K562 (cell line): Measurements from ENCODE around the gene FCSK. TPM values are rescaled to one million over a fixed set of nuclear protein-coding genes. Genes with fewer than 3 reads are reported as not detected.

Experiments
- CHD1 ChIP-seq: fragments of 200-600 bp; sonication (generic); IDR thresholded peaks from one replicate; pipeline ENCODE4 v1.6.1; 2012; ENCODE audit warnings: mild to moderate bottlenecking, moderate library complexity, low read length, inconsistent platforms
- COPS2 ChIP-seq: fragments of 450-650 bp; conservative IDR thresholded peaks from 2 replicates; pipeline ENCODE4 v1.6.1; 2016; ENCODE audit warnings: mild to moderate bottlenecking, moderate library complexity
- CREB1 ChIP-seq, 2 experiments: sonication (generic) in 1 of 2; formaldehyde crosslinking in 1 of 2; IDR thresholded peaks; 2 replicates each; pipeline versions ENCODE4 v1.6.1 to v1.8.0; 2012 to 2022; ENCODE audit warnings: inconsistent platforms in 1 of 2, mild to moderate bottlenecking in 1 of 2, missing genetic modification reagents in 1 of 2, moderate library complexity in 1 of 2
- CTBP1 ChIP-seq: fragments of 450-650 bp; IDR thresholded peaks from 2 replicates; pipeline ENCODE4 v1.6.1; 2016; ENCODE audit warnings: borderline replicate concordance
- NCOA1 ChIP-seq: fragments of 450-650 bp; IDR thresholded peaks from 2 replicates; pipeline ENCODE4 v1.6.1; 2016; ENCODE audit warnings: low read depth
- NFRKB ChIP-seq: fragments of 450-650 bp; IDR thresholded peaks from 2 replicates; pipeline ENCODE4 v1.6.1; 2016; ENCODE audit warnings: low read depth
- NR4A1 ChIP-seq, 2 experiments: fragments of 250-450 bp in 1 of 2; fragments of 450-650 bp in 1 of 2; sonication (Bioruptor Pico) in 1 of 2; IDR thresholded peaks; 2 replicates each; pipeline versions ENCODE4 v1.4.0 to v1.6.1; 2016 to 2020; ENCODE audit warnings: mild to moderate bottlenecking in 2 of 2, missing compliant biosample characterization in 1 of 2, missing genetic modification characterization in 1 of 2, moderate library complexity in 1 of 2
- OTX1 ChIP-seq: fragments of 450-650 bp; formaldehyde crosslinking; IDR thresholded peaks from 2 replicates; pipeline ENCODE4 v1.4.0; 2022; ENCODE audit warnings: mild to moderate bottlenecking
- PBX2 ChIP-seq, 2 experiments: IDR thresholded peaks in 1 of 2; conservative IDR thresholded peaks in 1 of 2; 2 replicates each; pipeline ENCODE4 v1.6.1; 2016; ENCODE audit warnings: low read depth in 2 of 2, mild to moderate bottlenecking in 1 of 2, missing compliant biosample characterization in 1 of 2, missing genetic modification characterization in 1 of 2, moderate library complexity in 1 of 2
- POLR2AphosphoS5 ChIP-seq: IDR thresholded peaks from 2 replicates; pipeline ENCODE4 v1.6.1; 2011; ENCODE audit warnings: mild to moderate bottlenecking, low read depth, low read length, moderate library complexity; ENCODE audit not compliant: control insufficient read depth, insufficient read depth
- RBFOX2 ChIP-seq: fragments of 200-400 bp; formaldehyde crosslinking; IDR thresholded peaks from 2 replicates; pipeline ENCODE4 v1.6.1; 2017; ENCODE audit warnings: low read depth, mild to moderate bottlenecking, low read length, moderate library complexity
- RFX7 ChIP-seq: fragments of 250-450 bp; sonication (Bioruptor Pico); IDR thresholded peaks from 2 replicates; pipeline ENCODE4 v1.5.1; 2021; ENCODE audit warnings: mild to moderate bottlenecking
- SMARCA4 ChIP-seq: fragments of 450-650 bp; IDR thresholded peaks from 2 replicates; pipeline ENCODE4 v1.6.1; 2016
- TFAP4 ChIP-seq: sonication (generic); formaldehyde crosslinking; IDR thresholded peaks from 2 replicates; pipeline ENCODE4 v1.8.0; 2022; ENCODE audit warnings: missing genetic modification reagents, mild to moderate bottlenecking, moderate library complexity, borderline replicate concordance
- ZC3H4 ChIP-seq: sonication (generic); formaldehyde crosslinking; IDR thresholded peaks from 2 replicates; pipeline ENCODE4 v1.9.0; 2021; ENCODE audit warnings: missing genetic modification reagents, borderline replicate concordance
- ZNF143 ChIP-seq: sonication (generic); formaldehyde crosslinking; IDR thresholded peaks from 2 replicates; pipeline ENCODE4 v1.9.0; 2022; ENCODE audit warnings: mild to moderate bottlenecking, missing genetic modification reagents
- ZNF232 ChIP-seq: sonication (generic); formaldehyde crosslinking; IDR thresholded peaks from 2 replicates; pipeline ENCODE4 v1.8.0; 2022; ENCODE audit warnings: mild to moderate bottlenecking, missing genetic modification reagents
- polyA plus RNA-seq, 8 experiments: library from polyadenylated mRNA; depleted of rRNA in 4 of 8; stranded (reverse) in 5 of 8; unstranded in 3 of 8; fragments of >200 nt; fragmentation: Nextera tagmentation in 2 of 8; fragmentation: Illumina TruSeq in 1 of 8; extraction: Ambion mirVana in 2 of 8; extraction: Trizol in 1 of 8; gene quantifications; 2 replicates each; pipeline versions ENCODE4 v1.2.1 to v1.2.3, GENCODE V29; 2011 to 2014; ENCODE audit warnings: inconsistent platforms in 1 of 8, missing spikeins in 1 of 8
- total RNA-seq, 7 experiments: library from RNA; depleted of rRNA in 6 of 7; stranded (reverse); fragments of >200 nt in 6 of 7; fragmentation: Illumina TruSeq in 2 of 7; extraction: Trizol in 2 of 7; gene quantifications; 2 replicates each; pipeline versions ENCODE4 v1.2.1 to v1.2.3, GENCODE V29; 2011 to 2021; ENCODE audit warnings: low replicate concordance in 1 of 7
- TF ChIP-seq, protein P1 (sequence below), 3 experiments: IDR thresholded peaks in 2 of 3; conservative IDR thresholded peaks in 1 of 3; 2 replicates each; pipeline ENCODE4 v1.5.1; 2011 to 2012; ENCODE audit warnings: low read length in 3 of 3, mild to moderate bottlenecking in 3 of 3, control low read depth in 2 of 3, improper control_type of control experiment in 1 of 3, inconsistent platforms in 1 of 3, low read depth in 1 of 3, mixed read lengths in 1 of 3, moderate library complexity in 1 of 3; ENCODE audit not compliant: insufficient read depth in 2 of 3
- TF ChIP-seq, protein P2 (sequence below): fragments of 450-650 bp; IDR thresholded peaks from 2 replicates; pipeline ENCODE4 v1.6.1; 2016; ENCODE audit warnings: borderline replicate concordance

The FCSK gene
- total and polyA plus RNA-seq, 9 of the 15 experiments (the other 6 are each of a cell fraction or from before 2014, with no cell fraction given), result 0.92 to 18.6 (median 8.3) TPM

GRCh38 chr16:70432723-70433457 is 21.5 kb upstream of the FCSK start (continued):
- TF ChIP-seq, protein P1, sequence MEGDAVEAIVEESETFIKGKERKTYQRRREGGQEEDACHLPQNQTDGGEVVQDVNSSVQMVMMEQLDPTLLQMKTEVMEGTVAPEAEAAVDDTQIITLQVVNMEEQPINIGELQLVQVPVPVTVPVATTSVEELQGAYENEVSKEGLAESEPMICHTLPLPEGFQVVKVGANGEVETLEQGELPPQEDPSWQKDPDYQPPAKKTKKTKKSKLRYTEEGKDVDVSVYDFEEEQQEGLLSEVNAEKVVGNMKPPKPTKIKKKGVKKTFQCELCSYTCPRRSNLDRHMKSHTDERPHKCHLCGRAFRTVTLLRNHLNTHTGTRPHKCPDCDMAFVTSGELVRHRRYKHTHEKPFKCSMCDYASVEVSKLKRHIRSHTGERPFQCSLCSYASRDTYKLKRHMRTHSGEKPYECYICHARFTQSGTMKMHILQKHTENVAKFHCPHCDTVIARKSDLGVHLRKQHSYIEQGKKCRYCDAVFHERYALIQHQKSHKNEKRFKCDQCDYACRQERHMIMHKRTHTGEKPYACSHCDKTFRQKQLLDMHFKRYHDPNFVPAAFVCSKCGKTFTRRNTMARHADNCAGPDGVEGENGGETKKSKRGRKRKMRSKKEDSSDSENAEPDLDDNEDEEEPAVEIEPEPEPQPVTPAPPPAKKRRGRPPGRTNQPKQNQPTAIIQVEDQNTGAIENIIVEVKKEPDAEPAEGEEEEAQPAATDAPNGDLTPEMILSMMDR (IDR thresholded peaks at IDR 0.05 in 2 of 3, conservative IDR thresholded peaks at IDR 0.05 in 1 of 3; ENCODE audit: insufficient read depth in 2 of 3, low read depth in 1 of 3, low read length in 3 of 3), result no peak
- TF ChIP-seq POLR2AphosphoS5 (no peak; the same call in 1 of the 2 replicates), RFX7 (CRISPR knock-in tag) (no peak), CREB1 (IDR thresholded peaks at IDR 0.05) (no peak), CREB1 (CRISPR knock-in tag; IDR thresholded peaks at IDR 0.05) (0 out of 2 replicates have a peak, but pooled peaks have one; percentile 2), OTX1 (CRISPR knock-in tag) (peak; percentile 67; the same call in 1 of the 2 replicates), ZNF143 (CRISPR knock-in tag) (0 out of 2 replicates have a peak, but pooled peaks have one; percentile 25), NCOA1 (0 out of 2 replicates have a peak, but pooled peaks have one; percentile 22), ZNF232 (CRISPR knock-in tag) (no peak), CTBP1 (peak; percentile 36; the same call in 1 of the 2 replicates), ZC3H4 (no peak), NR4A1 (CRISPR knock-in tag; IDR thresholded peaks at IDR 0.05) (no peak), NR4A1 (tag; IDR thresholded peaks at IDR 0.05) (0 out of 2 replicates have a peak, but pooled peaks have one; percentile 49), CHD1 (peak; percentile 25), SMARCA4 (peak; percentile 25; the same call in 1 of the 2 replicates), TFAP4 (CRISPR knock-in tag) (peak; percentile 9; the same call in 1 of the 2 replicates), RBFOX2 (peak; percentile 63), NFRKB (peak; percentile 57; the same call in 1 of the 2 replicates), PBX2 (CRISPR knock-in tag; IDR thresholded peaks at IDR 0.05; ENCODE audit: low read depth) (no peak), PBX2 (tag; conservative IDR thresholded peaks at IDR 0.05; ENCODE audit: low read depth) (0 out of 2 replicates have a peak, but pooled peaks have one; percentile 4), COPS2 (no peak)
- TF ChIP-seq, protein P2, sequence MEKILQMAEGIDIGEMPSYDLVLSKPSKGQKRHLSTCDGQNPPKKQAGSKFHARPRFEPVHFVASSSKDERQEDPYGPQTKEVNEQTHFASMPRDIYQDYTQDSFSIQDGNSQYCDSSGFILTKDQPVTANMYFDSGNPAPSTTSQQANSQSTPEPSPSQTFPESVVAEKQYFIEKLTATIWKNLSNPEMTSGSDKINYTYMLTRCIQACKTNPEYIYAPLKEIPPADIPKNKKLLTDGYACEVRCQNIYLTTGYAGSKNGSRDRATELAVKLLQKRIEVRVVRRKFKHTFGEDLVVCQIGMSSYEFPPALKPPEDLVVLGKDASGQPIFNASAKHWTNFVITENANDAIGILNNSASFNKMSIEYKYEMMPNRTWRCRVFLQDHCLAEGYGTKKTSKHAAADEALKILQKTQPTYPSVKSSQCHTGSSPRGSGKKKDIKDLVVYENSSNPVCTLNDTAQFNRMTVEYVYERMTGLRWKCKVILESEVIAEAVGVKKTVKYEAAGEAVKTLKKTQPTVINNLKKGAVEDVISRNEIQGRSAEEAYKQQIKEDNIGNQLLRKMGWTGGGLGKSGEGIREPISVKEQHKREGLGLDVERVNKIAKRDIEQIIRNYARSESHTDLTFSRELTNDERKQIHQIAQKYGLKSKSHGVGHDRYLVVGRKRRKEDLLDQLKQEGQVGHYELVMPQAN, result no peak
